ENCODE results near the gene PIEZO2. TPM values are rescaled to one million over a fixed set of nuclear protein-coding genes. Genes with fewer than 3 reads are reported as not detected.

Gene PIEZO2
- total and polyA plus RNA-seq, 7 donors = 0.03 to 0.64 (median 0.13) TPM

- intact Hi-C loops (cut with DNase I) = no loop called here
- H3K9me3 ChIP-seq = no peaks in the 10 kb centered on the region
- no peaks in the 10 kb centered on the region for H3K4me1 ChIP-seq
- no peak for TF ChIP-seq CTCF (IDR thresholded peaks at IDR 0.05)
- no peaks in the 10 kb centered on the region for H3K27me3 ChIP-seq (ENCODE audit: insufficient read depth in 3 of 3, low read length in 2 of 3)
- no peak for ATAC-seq
- WGBS, 3 donors = 50 to 64% (median 55%) methylated on average over 3 of the region's 3 CpGs
- DNase-seq = no peak
- H3K4me3 ChIP-seq = no peak overlapping the region
- no peaks in the 10 kb centered on the region for H3K36me3 ChIP-seq (ENCODE audit: insufficient read depth in 1 of 2, low read depth in 1 of 2)
- no peak overlapping the region for H3K27ac ChIP-seq
Observed at GRCh38 chr18:10679557-10680270, 469.7 kb downstream of the PIEZO2 start.

GRCh38 chr18:10671441-10671840, 477.9 kb downstream of the PIEZO2 start:
- Histone ChIP-seq H3K9me3 (no peaks in the 10 kb centered on the region), H3K27ac (no peak overlapping the region), H3K27me3 (ENCODE audit: insufficient read depth in 3 of 3, low read length in 2 of 3) (no peaks in the 10 kb centered on the region), H3K36me3 (ENCODE audit: insufficient read depth in 1 of 2, low read depth in 1 of 2) (no peaks in the 10 kb centered on the region), H3K4me1 (no peaks in the 10 kb centered on the region), H3K4me3 (no peak overlapping the region)
- intact Hi-C loops (cut with DNase I) = no loop called here
- TF ChIP-seq CTCF (IDR thresholded peaks at IDR 0.05) = no peak
- ATAC-seq = no peak
- 30 to 42% (median 38%) methylated on average over 4 of the region's 4 CpGs for WGBS, 3 donors
- no peak for DNase-seq

GRCh38 chr18:10670856-10671255, 478.5 kb downstream of the PIEZO2 start:
- ATAC-seq (no peak), DNase-seq (no peak)
- no peak for TF ChIP-seq CTCF (IDR thresholded peaks at IDR 0.05)
- 78 to 83% (median 82%) methylated on average over 5 of the region's 5 CpGs for WGBS, 3 donors
- Histone ChIP-seq H3K9me3 (no peaks in the 10 kb centered on the region), H3K4me3 (no peak overlapping the region), H3K27me3 (ENCODE audit: insufficient read depth in 3 of 3, low read length in 2 of 3) (no peaks in the 10 kb centered on the region), H3K4me1 (no peaks in the 10 kb centered on the region), H3K27ac (no peak overlapping the region), H3K36me3 (ENCODE audit: insufficient read depth in 1 of 2, low read depth in 1 of 2) (no peaks in the 10 kb centered on the region)
- intact Hi-C loops (cut with DNase I) = no loop called here

- TF ChIP-seq CTCF (IDR thresholded peaks at IDR 0.05) = no peak
- H3K27me3 ChIP-seq (ENCODE audit: insufficient read depth in 3 of 3, low read length in 2 of 3) = no peaks in the 10 kb centered on the region
- intact Hi-C loops (cut with DNase I) = no loop called here
- DNase-seq (no peak), ATAC-seq (no peak)
- no peak overlapping the region for H3K27ac ChIP-seq
- H3K4me1 ChIP-seq = no peaks in the 10 kb centered on the region
- 58 to 68% (median 64%) methylated on average over 7 of the region's 7 CpGs for WGBS, 3 donors
- H3K4me3 ChIP-seq = no peak overlapping the region
- H3K9me3 ChIP-seq = no peaks in the 10 kb centered on the region
- no peaks in the 10 kb centered on the region for H3K36me3 ChIP-seq (ENCODE audit: insufficient read depth in 1 of 2, low read depth in 1 of 2)
Observed at GRCh38 chr18:10669441-10670100, 479.8 kb downstream of the PIEZO2 start.

Measured in psoas muscle (tissue), 8 donors.